Osteoblast (primary cell): ENCODE measurements around the gene KCND2. TPM values are rescaled to one million over a fixed set of nuclear protein-coding genes. Genes with fewer than 3 reads are reported as not detected.

ENCODE experiments used
- DNase-seq: peaks from one replicate; pipeline ENCODE4 v3.0.0; 2011; ENCODE audit warnings: low spot score, mixed read lengths; ENCODE audit not compliant: insufficient read length; ENCODE audit errors: missing footprints
- H2AFZ ChIP-seq: 2 replicates; pipeline ENCODE4 v1.6.0; 2011; ENCODE audit warnings: mild to moderate bottlenecking, low read length
- H3K27ac ChIP-seq: 2 replicates; pipeline ENCODE4 v1.5.1; 2011; ENCODE audit warnings: mild to moderate bottlenecking, low read depth, low read length, moderate library complexity
- H3K27me3 ChIP-seq: 2 replicates; pipeline ENCODE4 v1.6.0; 2012; ENCODE audit warnings: mild to moderate bottlenecking, control low read depth, inconsistent platforms, low read length, moderate library complexity; ENCODE audit not compliant: insufficient read depth
- H3K36me3 ChIP-seq: 2 replicates; pipeline ENCODE4 v1.5.1; 2011; ENCODE audit warnings: mild to moderate bottlenecking, low read length, control low read depth, moderate library complexity; ENCODE audit not compliant: insufficient read depth
- H3K4me1 ChIP-seq: 2 replicates; pipeline ENCODE4 v1.5.1; 2011; ENCODE audit warnings: mild to moderate bottlenecking, low read length, control low read depth, moderate library complexity; ENCODE audit not compliant: insufficient read depth
- H3K4me2 ChIP-seq: 2 replicates; pipeline ENCODE4 v1.6.0; 2011; ENCODE audit warnings: mild to moderate bottlenecking, low read length; ENCODE audit not compliant: insufficient read depth
- H3K4me3 ChIP-seq: fragments of 200-600 bp; sonication (generic); 3 replicates; pipeline ENCODE4 v1.5.1; 2012; ENCODE audit warnings: mild to moderate bottlenecking, low read length, inconsistent platforms; ENCODE audit not compliant: insufficient read depth
- H3K79me2 ChIP-seq: 2 replicates; pipeline ENCODE4 v1.6.0; 2012; ENCODE audit warnings: mild to moderate bottlenecking, low read length, control low read depth, inconsistent platforms; ENCODE audit not compliant: insufficient read depth
- H3K9me3 ChIP-seq: 2 replicates; pipeline ENCODE4 v1.5.1; 2011; ENCODE audit warnings: low read depth, low read length, control low read depth
- H4K20me1 ChIP-seq: 2 replicates; pipeline ENCODE4 v1.6.0; 2012; ENCODE audit warnings: mild to moderate bottlenecking, low read length, control low read depth; ENCODE audit not compliant: insufficient read depth
- CTCF ChIP-seq: IDR thresholded peaks from 2 replicates; pipeline ENCODE4 v1.5.1; 2011; ENCODE audit warnings: mild to moderate bottlenecking, low read depth, low read length, moderate library complexity; ENCODE audit errors: extremely low read depth
- total RNA-seq: library from RNA; depleted of rRNA; stranded (reverse); fragments of >200 nt; gene quantifications from 2 replicates; pipeline ENCODE4 v1.2.3, GENCODE V29; 2012

KCND2 gene
- total RNA-seq, 1 donor = 6.5 TPM

- Histone ChIP-seq H3K4me3 (no peak overlapping the region), H3K4me1 (no peaks in the 10 kb centered on the region), H3K79me2 (no peaks in the 10 kb centered on the region), H3K27me3 (no peaks in the 10 kb centered on the region), H4K20me1 (no peaks in the 10 kb centered on the region), H3K4me2 (no peak overlapping the region), H3K36me3 (no peaks in the 10 kb centered on the region), H3K27ac (no peak overlapping the region), H2AFZ (no peak overlapping the region), H3K9me3 (no peaks in the 10 kb centered on the region)
- no peak for TF ChIP-seq CTCF
- no peak for DNase-seq
Measured at GRCh38 chr7:120703585-120704240, 430.7 kb downstream of the KCND2 start.

- Histone ChIP-seq H3K4me3 (no peak overlapping the region), H3K27ac (no peak overlapping the region), H3K4me2 (no peak overlapping the region), H3K9me3 (no peaks in the 10 kb centered on the region), H3K79me2 (no peaks in the 10 kb centered on the region), H3K27me3 (no peaks in the 10 kb centered on the region), H3K36me3 (no peaks in the 10 kb centered on the region), H4K20me1 (no peaks in the 10 kb centered on the region), H2AFZ (no peak overlapping the region), H3K4me1 (no peaks in the 10 kb centered on the region)
- DNase-seq = no peak
- no peak for TF ChIP-seq CTCF
Measured at GRCh38 chr7:120709252-120709971, 436.4 kb downstream of the KCND2 start.

- Histone ChIP-seq H2AFZ (no peak overlapping the region), H3K9me3 (no peaks in the 10 kb centered on the region), H3K4me2 (no peak overlapping the region), H3K79me2 (no peaks in the 10 kb centered on the region), H3K4me1 (no peaks in the 10 kb centered on the region), H4K20me1 (no peaks in the 10 kb centered on the region), H3K4me3 (no peak overlapping the region), H3K27me3 (no peaks in the 10 kb centered on the region), H3K27ac (no peak overlapping the region), H3K36me3 (no peaks in the 10 kb centered on the region)
- no peak for TF ChIP-seq CTCF
- DNase-seq = no peak
Measured at GRCh38 chr7:120709972-120710320, 437.0 kb downstream of the KCND2 start.

GRCh38 chr7:120714945-120715344 lies 442.0 kb downstream of the KCND2 start:
- H3K9me3 ChIP-seq = no peaks in the 10 kb centered on the region
- H3K27me3 ChIP-seq = no peaks in the 10 kb centered on the region
- H3K4me3 ChIP-seq = no peak overlapping the region
- no peak overlapping the region for H2AFZ ChIP-seq
- H4K20me1 ChIP-seq = no peaks in the 10 kb centered on the region
- no peak for DNase-seq
- H3K36me3 ChIP-seq = no peaks in the 10 kb centered on the region
- H3K4me2 ChIP-seq = no peak overlapping the region
- H3K27ac ChIP-seq = no peak overlapping the region
- no peaks in the 10 kb centered on the region for H3K79me2 ChIP-seq
- TF ChIP-seq CTCF = no peak
- no peaks in the 10 kb centered on the region for H3K4me1 ChIP-seq
